ENCODE data around the gene RABGAP1L. TPM values are rescaled to one million over a fixed set of nuclear protein-coding genes. Genes with fewer than 3 reads are reported as not detected.

Gene RABGAP1L
- total RNA-seq, 2 donors from 2014 or later: 37.9 to 59.8 TPM

DNA sequence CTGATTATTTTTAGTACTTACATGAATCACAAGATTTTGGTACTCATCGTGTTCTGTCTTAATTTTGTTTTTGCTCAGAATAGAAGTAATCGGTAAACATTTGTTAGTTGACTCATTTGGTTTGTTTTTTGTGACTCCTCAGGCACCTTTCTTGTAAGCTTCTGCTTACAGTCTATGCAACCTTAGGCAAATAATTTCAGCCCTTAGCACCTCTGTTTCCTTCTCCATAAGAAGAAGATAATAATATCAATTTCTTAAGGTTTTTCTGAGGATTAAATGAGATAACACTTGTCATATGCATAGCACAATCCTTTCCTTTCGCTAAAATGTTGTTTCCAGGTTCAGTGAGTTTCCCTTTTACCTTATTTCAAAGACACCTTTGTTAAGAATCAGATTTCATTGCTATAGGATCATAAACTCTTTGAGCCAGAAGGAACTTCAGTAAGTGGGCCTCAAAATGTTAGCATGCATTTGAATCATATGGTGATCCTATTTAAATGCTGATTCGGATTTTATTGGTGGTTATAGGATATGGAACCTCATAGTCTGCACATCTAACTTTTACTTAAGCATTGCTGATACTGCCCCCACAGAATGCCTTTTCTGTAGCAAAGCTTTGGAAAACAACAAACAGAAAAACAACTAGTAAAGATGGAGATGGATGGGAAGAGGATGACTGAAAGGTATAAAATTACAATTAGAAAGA lies 567.7 kb downstream of the RABGAP1L start:
- Histone ChIP-seq H3K27ac (no peak overlapping the region), H3K27me3 (replicated peaks; ENCODE audit: insufficient read depth) (no peaks in the 10 kb centered on the region), H3K36me3 (no peaks in the 10 kb centered on the region), H3K4me1 (ENCODE audit: control insufficient read depth in 1 of 2, low read depth in 2 of 2) (no peaks in the 10 kb centered on the region), H3K9me3 (no peaks in the 10 kb centered on the region), H3K4me3 (no peak overlapping the region)
- ATAC-seq (ENCODE audit: insufficient number of reproducible peaks, low FRiP score, low read depth) (no peak), DNase-seq (ENCODE audit: low spot score) (no peak)
- TF ChIP-seq, protein P1, sequence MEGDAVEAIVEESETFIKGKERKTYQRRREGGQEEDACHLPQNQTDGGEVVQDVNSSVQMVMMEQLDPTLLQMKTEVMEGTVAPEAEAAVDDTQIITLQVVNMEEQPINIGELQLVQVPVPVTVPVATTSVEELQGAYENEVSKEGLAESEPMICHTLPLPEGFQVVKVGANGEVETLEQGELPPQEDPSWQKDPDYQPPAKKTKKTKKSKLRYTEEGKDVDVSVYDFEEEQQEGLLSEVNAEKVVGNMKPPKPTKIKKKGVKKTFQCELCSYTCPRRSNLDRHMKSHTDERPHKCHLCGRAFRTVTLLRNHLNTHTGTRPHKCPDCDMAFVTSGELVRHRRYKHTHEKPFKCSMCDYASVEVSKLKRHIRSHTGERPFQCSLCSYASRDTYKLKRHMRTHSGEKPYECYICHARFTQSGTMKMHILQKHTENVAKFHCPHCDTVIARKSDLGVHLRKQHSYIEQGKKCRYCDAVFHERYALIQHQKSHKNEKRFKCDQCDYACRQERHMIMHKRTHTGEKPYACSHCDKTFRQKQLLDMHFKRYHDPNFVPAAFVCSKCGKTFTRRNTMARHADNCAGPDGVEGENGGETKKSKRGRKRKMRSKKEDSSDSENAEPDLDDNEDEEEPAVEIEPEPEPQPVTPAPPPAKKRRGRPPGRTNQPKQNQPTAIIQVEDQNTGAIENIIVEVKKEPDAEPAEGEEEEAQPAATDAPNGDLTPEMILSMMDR (IDR thresholded peaks at IDR 0.05): peak; percentile 1

GRCh38 chr1:174734270-174734669 lies 575.0 kb downstream of the RABGAP1L start:
- Histone ChIP-seq H3K4me1 (ENCODE audit: control insufficient read depth in 1 of 2, low read depth in 2 of 2) (no peaks in the 10 kb centered on the region), H3K36me3 (no peaks in the 10 kb centered on the region), H3K27me3 (replicated peaks; ENCODE audit: insufficient read depth) (no peaks in the 10 kb centered on the region), H3K9me3 (no peaks in the 10 kb centered on the region), H3K4me3 (no peak overlapping the region), H3K27ac (no peak overlapping the region)
- DNase-seq (ENCODE audit: low spot score) (no peak), ATAC-seq (ENCODE audit: insufficient number of reproducible peaks, low FRiP score, low read depth) (no peak)
- TF ChIP-seq, protein P1 (IDR thresholded peaks at IDR 0.05): no peak

DNA sequence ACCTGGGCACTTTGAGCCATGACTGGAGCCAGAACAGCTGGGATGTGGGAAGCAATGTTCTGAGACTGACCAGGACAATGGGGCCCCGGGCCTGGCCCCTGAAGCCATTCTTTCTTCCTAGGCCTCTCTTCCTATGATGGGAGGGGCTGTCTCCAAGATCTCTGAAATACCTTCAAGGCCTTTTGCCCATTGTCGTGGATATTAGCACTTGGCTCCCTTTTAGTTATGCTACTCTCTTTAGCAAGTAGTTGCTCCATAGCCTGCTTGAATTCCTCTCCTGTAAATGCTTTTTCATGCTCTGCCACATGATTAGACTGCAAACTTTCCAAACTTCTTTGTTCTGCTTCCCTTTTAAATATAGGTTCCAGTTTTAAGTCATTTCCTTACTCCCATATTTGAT lies 577.5 kb downstream of the RABGAP1L start:
- H3K36me3 ChIP-seq: no peaks in the 10 kb centered on the region
- H3K9me3 ChIP-seq: no peaks in the 10 kb centered on the region
- no peaks in the 10 kb centered on the region for H3K4me1 ChIP-seq (ENCODE audit: control insufficient read depth in 1 of 2, low read depth in 2 of 2)
- DNase-seq (ENCODE audit: low spot score) (no peak), ATAC-seq (ENCODE audit: insufficient number of reproducible peaks, low FRiP score, low read depth) (no peak)
- no peak overlapping the region for H3K27ac ChIP-seq
- no peak overlapping the region for H3K4me3 ChIP-seq
- TF ChIP-seq, protein P1 (IDR thresholded peaks at IDR 0.05): no peak
- H3K27me3 ChIP-seq (replicated peaks; ENCODE audit: insufficient read depth): no peaks in the 10 kb centered on the region

DNA sequence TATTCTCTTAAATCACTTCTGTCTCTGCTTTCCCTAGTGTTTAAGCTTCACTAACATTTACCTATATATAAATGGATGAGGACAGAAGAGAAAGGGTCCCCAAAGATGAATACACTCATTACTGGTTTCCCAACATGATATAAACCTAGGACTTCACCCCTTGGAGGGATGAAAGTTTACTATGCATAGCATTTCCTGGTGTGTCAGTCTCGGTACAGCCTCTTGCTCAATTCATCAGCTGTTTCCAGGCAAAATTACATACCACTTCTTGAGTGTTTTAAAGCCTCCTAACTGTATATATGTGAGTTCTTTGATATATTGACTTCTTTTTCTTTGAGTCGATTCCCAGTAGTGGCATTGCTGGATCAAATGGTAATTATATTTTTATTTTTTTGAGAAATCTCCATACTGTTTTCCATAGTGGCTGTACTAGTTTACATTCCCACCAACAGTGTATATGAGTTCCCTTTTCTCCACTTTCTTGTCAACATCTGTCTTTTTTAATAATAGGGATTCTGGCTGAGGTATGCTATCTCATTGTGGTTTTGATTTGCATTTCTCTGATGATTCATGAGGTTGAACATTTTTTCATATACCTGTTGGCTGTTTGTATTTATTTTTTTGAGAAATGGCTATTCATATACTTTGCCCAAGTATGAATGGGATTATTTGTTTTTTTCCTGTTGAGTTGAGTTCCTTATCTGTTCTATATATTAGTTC lies 581.1 kb downstream of the RABGAP1L start:
- Histone ChIP-seq H3K27ac (no peak overlapping the region), H3K4me3 (no peak overlapping the region), H3K27me3 (replicated peaks; ENCODE audit: insufficient read depth) (no peaks in the 10 kb centered on the region), H3K36me3 (no peaks in the 10 kb centered on the region), H3K9me3 (no peaks in the 10 kb centered on the region), H3K4me1 (ENCODE audit: control insufficient read depth in 1 of 2, low read depth in 2 of 2) (no peaks in the 10 kb centered on the region)
- TF ChIP-seq, protein P1 (IDR thresholded peaks at IDR 0.05): no peak
- ATAC-seq (ENCODE audit: insufficient number of reproducible peaks, low FRiP score, low read depth) (no peak), DNase-seq (ENCODE audit: low spot score) (no peak)

- Histone ChIP-seq H3K27ac (no peak overlapping the region), H3K9me3 (no peaks in the 10 kb centered on the region), H3K27me3 (replicated peaks; ENCODE audit: insufficient read depth) (no peaks in the 10 kb centered on the region), H3K4me1 (ENCODE audit: control insufficient read depth in 1 of 2, low read depth in 2 of 2) (no peaks in the 10 kb centered on the region), H3K4me3 (no peak overlapping the region), H3K36me3 (no peaks in the 10 kb centered on the region)
- ATAC-seq (ENCODE audit: insufficient number of reproducible peaks, low FRiP score, low read depth) (no peak), DNase-seq (ENCODE audit: low spot score) (no peak)
- TF ChIP-seq, protein P1 (IDR thresholded peaks at IDR 0.05): no peak
Measured at GRCh38 chr1:174742805-174743653, 583.7 kb downstream of the RABGAP1L start.

Measured in thoracic aorta (tissue), 2 donors.